WTC11 (cell line): ENCODE data around the gene ZMPSTE24. TPM values are rescaled to one million over a fixed set of nuclear protein-coding genes. Genes with fewer than 3 reads are reported as not detected.

Experiments
- ATAC-seq: fragments of 200-7000 bp; cut with Tn5 transposase; 2 replicates; pipeline ENCODE4 v1.10.0; 2021; ENCODE audit warnings: mild to moderate bottlenecking, moderate library complexity
- CTCF ChIA-PET: fragments of 300-600 bp; sonication (Branson Sonifier 250); formaldehyde crosslinking; loops from one replicate; lab custom pipeline; 2021; ENCODE audit warnings: antibody characterized with exemption; lab: Charles Lee
- POLR2A ChIA-PET: fragments of 350-600 bp; sonication (Branson Sonifier 250); formaldehyde crosslinking; loops from one replicate; lab custom pipeline; 2021; ENCODE audit warnings: antibody characterized with exemption; lab: Charles Lee
- DNase-seq: peaks from one replicate; pipeline ENCODE4 v3.0.0; 2021; ENCODE audit warnings: low spot score
- H3K27ac Mint-ChIP-seq: 2 replicates; pipeline ENCODE4 v1.8.0; 2021; ENCODE audit warnings: mixed read lengths
- H3K27me3 Mint-ChIP-seq: 2 replicates; pipeline ENCODE4 v1.8.0; 2021; ENCODE audit warnings: low read depth, mild to moderate bottlenecking, moderate library complexity, mixed read lengths
- H3K36me3 Mint-ChIP-seq: 2 replicates; pipeline ENCODE4 v1.8.0; 2021; ENCODE audit warnings: mixed read lengths
- H3K4me1 Mint-ChIP-seq: 2 replicates; pipeline ENCODE4 v1.8.0; 2022; ENCODE audit warnings: mixed read lengths
- H3K4me3 Mint-ChIP-seq: 2 replicates; pipeline ENCODE4 v1.8.0; 2021; ENCODE audit warnings: mild to moderate bottlenecking, moderate library complexity, mixed read lengths
- H3K9me3 Mint-ChIP-seq: 2 replicates; pipeline ENCODE4 v1.8.0; 2021; ENCODE audit warnings: mixed read lengths
- ESRRA ChIP-seq: sonication (generic); formaldehyde crosslinking; IDR thresholded peaks from 2 replicates; pipeline ENCODE4 v1.8.1; 2022; ENCODE audit warnings: mild to moderate bottlenecking, missing genetic modification reagents, borderline replicate concordance
- MXD4 ChIP-seq: fragments of 250-450 bp; sonication (Bioruptor Pico); IDR thresholded peaks from 2 replicates; pipeline ENCODE4 v1.8.0; 2021; ENCODE audit warnings: mild to moderate bottlenecking, moderate library complexity, borderline replicate concordance
- STAT6 ChIP-seq: sonication (generic); formaldehyde crosslinking; conservative IDR thresholded peaks from 2 replicates; pipeline ENCODE4 v1.8.1; 2023; ENCODE audit warnings: mild to moderate bottlenecking, low read depth, missing genetic modification reagents, moderate library complexity
- TP53 ChIP-seq: sonication (generic); formaldehyde crosslinking; IDR thresholded peaks from 2 replicates; pipeline ENCODE4 v1.8.1; 2023; ENCODE audit warnings: mild to moderate bottlenecking, missing genetic modification reagents
- ZNF121 ChIP-seq: sonication (generic); formaldehyde crosslinking; IDR thresholded peaks from 2 replicates; pipeline ENCODE4 v1.8.0; 2023; ENCODE audit warnings: missing genetic modification reagents
- ZNF671 ChIP-seq: fragments of 250-450 bp; sonication (Bioruptor Pico); IDR thresholded peaks from 2 replicates; pipeline ENCODE4 v1.8.0; 2021; ENCODE audit warnings: mild to moderate bottlenecking
- total RNA-seq: library from RNA; stranded (reverse); gene quantifications from 3 replicates; pipeline ENCODE4 v1.2.3, GENCODE V29; 2021
- TF ChIP-seq, protein P1 (sequence below): sonication (generic); formaldehyde crosslinking; IDR thresholded peaks from 2 replicates; pipeline ENCODE4 v1.8.0; 2022; ENCODE audit warnings: missing genetic modification reagents
- TF ChIP-seq, protein P2 (sequence below): fragments of 250-450 bp; sonication (Bioruptor Pico); IDR thresholded peaks from 2 replicates; pipeline ENCODE4 v1.9.0; 2021; ENCODE audit warnings: mild to moderate bottlenecking, borderline replicate concordance
- TF ChIP-seq, protein P3 (sequence below): fragments of 250-450 bp; sonication (Bioruptor Pico); IDR thresholded peaks from 2 replicates; pipeline ENCODE4 v1.9.0; 2021; ENCODE audit warnings: mild to moderate bottlenecking
- TF ChIP-seq, protein P4 (sequence below): sonication (generic); formaldehyde crosslinking; IDR thresholded peaks from 2 replicates; pipeline ENCODE4 v1.8.1; 2023; ENCODE audit warnings: mild to moderate bottlenecking, missing genetic modification reagents, moderate library complexity

Gene ZMPSTE24
- total RNA-seq, 1 experiment from 2014 or later, result 31.7 TPM

GRCh38 chr1:40240390-40240789 lies 17.6 kb upstream of the ZMPSTE24 start (continued):
- TF ChIP-seq STAT6, result no peak
- TF ChIP-seq, protein P1, sequence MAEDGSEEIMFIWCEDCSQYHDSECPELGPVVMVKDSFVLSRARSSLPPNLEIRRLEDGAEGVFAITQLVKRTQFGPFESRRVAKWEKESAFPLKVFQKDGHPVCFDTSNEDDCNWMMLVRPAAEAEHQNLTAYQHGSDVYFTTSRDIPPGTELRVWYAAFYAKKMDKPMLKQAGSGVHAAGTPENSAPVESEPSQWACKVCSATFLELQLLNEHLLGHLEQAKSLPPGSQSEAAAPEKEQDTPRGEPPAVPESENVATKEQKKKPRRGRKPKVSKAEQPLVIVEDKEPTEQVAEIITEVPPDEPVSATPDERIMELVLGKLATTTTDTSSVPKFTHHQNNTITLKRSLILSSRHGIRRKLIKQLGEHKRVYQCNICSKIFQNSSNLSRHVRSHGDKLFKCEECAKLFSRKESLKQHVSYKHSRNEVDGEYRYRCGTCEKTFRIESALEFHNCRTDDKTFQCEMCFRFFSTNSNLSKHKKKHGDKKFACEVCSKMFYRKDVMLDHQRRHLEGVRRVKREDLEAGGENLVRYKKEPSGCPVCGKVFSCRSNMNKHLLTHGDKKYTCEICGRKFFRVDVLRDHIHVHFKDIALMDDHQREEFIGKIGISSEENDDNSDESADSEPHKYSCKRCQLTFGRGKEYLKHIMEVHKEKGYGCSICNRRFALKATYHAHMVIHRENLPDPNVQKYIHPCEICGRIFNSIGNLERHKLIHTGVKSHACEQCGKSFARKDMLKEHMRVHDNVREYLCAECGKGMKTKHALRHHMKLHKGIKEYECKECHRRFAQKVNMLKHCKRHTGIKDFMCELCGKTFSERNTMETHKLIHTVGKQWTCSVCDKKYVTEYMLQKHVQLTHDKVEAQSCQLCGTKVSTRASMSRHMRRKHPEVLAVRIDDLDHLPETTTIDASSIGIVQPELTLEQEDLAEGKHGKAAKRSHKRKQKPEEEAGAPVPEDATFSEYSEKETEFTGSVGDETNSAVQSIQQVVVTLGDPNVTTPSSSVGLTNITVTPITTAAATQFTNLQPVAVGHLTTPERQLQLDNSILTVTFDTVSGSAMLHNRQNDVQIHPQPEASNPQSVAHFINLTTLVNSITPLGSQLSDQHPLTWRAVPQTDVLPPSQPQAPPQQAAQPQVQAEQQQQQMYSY (CRISPR knock-in tag), result no peak
- TF ChIP-seq, protein P2, sequence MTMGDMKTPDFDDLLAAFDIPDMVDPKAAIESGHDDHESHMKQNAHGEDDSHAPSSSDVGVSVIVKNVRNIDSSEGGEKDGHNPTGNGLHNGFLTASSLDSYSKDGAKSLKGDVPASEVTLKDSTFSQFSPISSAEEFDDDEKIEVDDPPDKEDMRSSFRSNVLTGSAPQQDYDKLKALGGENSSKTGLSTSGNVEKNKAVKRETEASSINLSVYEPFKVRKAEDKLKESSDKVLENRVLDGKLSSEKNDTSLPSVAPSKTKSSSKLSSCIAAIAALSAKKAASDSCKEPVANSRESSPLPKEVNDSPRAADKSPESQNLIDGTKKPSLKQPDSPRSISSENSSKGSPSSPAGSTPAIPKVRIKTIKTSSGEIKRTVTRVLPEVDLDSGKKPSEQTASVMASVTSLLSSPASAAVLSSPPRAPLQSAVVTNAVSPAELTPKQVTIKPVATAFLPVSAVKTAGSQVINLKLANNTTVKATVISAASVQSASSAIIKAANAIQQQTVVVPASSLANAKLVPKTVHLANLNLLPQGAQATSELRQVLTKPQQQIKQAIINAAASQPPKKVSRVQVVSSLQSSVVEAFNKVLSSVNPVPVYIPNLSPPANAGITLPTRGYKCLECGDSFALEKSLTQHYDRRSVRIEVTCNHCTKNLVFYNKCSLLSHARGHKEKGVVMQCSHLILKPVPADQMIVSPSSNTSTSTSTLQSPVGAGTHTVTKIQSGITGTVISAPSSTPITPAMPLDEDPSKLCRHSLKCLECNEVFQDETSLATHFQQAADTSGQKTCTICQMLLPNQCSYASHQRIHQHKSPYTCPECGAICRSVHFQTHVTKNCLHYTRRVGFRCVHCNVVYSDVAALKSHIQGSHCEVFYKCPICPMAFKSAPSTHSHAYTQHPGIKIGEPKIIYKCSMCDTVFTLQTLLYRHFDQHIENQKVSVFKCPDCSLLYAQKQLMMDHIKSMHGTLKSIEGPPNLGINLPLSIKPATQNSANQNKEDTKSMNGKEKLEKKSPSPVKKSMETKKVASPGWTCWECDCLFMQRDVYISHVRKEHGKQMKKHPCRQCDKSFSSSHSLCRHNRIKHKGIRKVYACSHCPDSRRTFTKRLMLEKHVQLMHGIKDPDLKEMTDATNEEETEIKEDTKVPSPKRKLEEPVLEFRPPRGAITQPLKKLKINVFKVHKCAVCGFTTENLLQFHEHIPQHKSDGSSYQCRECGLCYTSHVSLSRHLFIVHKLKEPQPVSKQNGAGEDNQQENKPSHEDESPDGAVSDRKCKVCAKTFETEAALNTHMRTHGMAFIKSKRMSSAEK (CRISPR knock-in tag), result no peak
- no peak for TF ChIP-seq TP53 (CRISPR knock-in tag)
- TF ChIP-seq, protein P3, sequence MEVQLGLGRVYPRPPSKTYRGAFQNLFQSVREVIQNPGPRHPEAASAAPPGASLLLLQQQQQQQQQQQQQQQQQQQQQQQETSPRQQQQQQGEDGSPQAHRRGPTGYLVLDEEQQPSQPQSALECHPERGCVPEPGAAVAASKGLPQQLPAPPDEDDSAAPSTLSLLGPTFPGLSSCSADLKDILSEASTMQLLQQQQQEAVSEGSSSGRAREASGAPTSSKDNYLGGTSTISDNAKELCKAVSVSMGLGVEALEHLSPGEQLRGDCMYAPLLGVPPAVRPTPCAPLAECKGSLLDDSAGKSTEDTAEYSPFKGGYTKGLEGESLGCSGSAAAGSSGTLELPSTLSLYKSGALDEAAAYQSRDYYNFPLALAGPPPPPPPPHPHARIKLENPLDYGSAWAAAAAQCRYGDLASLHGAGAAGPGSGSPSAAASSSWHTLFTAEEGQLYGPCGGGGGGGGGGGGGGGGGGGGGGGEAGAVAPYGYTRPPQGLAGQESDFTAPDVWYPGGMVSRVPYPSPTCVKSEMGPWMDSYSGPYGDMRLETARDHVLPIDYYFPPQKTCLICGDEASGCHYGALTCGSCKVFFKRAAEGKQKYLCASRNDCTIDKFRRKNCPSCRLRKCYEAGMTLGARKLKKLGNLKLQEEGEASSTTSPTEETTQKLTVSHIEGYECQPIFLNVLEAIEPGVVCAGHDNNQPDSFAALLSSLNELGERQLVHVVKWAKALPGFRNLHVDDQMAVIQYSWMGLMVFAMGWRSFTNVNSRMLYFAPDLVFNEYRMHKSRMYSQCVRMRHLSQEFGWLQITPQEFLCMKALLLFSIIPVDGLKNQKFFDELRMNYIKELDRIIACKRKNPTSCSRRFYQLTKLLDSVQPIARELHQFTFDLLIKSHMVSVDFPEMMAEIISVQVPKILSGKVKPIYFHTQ (CRISPR knock-in tag), result no peak
- TF ChIP-seq ESRRA (CRISPR knock-in tag), result no peak

GRCh38 chr1:40241362-40241761 lies 16.7 kb upstream of the ZMPSTE24 start:
- ChIA-PET POLR2A (no interaction called here), CTCF (interaction anchor here (1.8 to 3.2 kb wide), 3 partner anchors 74 to 97 kb away, joined by 6 to 11 read pairs (median 8); no protein-coding TSS in a partner anchor)
- Mint-ChIP-seq H3K4me1 (no peaks in the 10 kb centered on the region), H3K9me3 (no peaks in the 10 kb centered on the region), H3K27ac (peak overlapping the region; percentile 70), H3K27me3 (no peaks in the 10 kb centered on the region), H3K36me3 (peaks cover 24% of the 10 kb centered on the region), H3K4me3 (no peak overlapping the region)
- ATAC-seq (no peak), DNase-seq (no peak)
- TF ChIP-seq ZNF671 (CRISPR knock-in tag) (no peak), MXD4 (CRISPR knock-in tag) (no peak), ZNF121 (CRISPR knock-in tag) (no peak)
- TF ChIP-seq, protein P4, sequence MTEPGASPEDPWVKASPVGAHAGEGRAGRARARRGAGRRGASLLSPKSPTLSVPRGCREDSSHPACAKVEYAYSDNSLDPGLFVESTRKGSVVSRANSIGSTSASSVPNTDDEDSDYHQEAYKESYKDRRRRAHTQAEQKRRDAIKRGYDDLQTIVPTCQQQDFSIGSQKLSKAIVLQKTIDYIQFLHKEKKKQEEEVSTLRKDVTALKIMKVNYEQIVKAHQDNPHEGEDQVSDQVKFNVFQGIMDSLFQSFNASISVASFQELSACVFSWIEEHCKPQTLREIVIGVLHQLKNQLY (CRISPR knock-in tag), result no peak
- TF ChIP-seq, protein P2 (CRISPR knock-in tag), result no peak
